Measurements from ENCODE around the gene BCL6B. TPM values are rescaled to one million over a fixed set of nuclear protein-coding genes. Genes with fewer than 3 reads are reported as not detected.

The BCL6B gene
- total and polyA plus RNA-seq, 10 of the 15 experiments (the other 5 are each of a cell fraction or from before 2014, with no cell fraction given): 0.06 to 0.85 (median 0.11) TPM; not detected in 1

DNA sequence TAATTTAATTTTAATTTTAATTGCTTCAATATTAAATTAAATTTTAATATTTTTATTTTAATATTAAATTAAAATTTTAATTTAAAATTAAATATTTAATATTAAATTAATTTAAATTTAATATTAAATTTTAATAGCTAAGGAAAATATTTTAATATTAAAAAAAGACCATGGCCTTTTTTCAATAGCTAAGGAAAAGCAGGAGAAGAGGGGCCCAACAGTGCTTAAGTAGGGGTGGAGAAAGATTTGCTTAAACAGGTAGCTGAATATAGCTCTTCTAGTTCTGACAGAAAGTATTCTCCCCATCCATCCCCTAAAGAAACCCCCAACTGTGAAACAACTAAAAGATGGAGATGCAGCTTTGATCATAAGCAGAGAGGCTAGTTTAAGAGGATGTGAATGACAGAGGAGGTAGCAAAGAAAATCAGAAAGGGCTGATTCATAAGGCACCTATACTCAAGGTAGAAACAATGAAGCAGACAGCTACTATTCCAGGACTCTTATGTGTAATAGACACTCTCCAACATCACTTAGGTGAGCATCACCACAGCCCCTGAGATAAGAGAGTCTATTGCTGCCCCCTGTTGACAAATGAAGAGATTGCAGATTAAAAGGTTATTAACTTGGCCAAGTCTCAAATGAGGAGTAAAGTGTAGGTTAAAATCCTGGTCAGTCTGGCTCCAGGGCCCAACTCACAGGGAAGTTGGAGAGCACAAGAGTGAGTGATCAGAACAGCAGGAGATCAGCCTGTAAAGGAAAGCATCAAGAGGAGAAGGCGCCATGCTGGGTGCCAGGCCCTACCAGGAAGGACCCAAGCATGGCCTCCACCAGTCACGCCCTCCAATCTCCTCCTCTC lies 18.2 kb upstream of the BCL6B start (continued):
- TF ChIP-seq, protein P1, sequence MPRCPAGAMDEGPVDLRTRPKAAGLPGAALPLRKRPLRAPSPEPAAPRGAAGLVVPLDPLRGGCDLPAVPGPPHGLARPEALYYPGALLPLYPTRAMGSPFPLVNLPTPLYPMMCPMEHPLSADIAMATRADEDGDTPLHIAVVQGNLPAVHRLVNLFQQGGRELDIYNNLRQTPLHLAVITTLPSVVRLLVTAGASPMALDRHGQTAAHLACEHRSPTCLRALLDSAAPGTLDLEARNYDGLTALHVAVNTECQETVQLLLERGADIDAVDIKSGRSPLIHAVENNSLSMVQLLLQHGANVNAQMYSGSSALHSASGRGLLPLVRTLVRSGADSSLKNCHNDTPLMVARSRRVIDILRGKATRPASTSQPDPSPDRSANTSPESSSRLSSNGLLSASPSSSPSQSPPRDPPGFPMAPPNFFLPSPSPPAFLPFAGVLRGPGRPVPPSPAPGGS (IDR thresholded peaks at IDR 0.05; ENCODE audit: borderline replicate concordance, insufficient read depth, low read depth, low read length, poor library complexity, severe bottlenecking): no peak
- TF ChIP-seq NBN (IDR thresholded peaks at IDR 0.05) (no peak), SIX5 (IDR thresholded peaks at IDR 0.05; ENCODE audit: low read depth, low read length, severe bottlenecking) (no peak), GATAD2B (conservative IDR thresholded peaks at IDR 0.05; ENCODE audit: low read depth) (no peak), SUZ12 (IDR thresholded peaks at IDR 0.05; ENCODE audit: unreplicated experiment) (no peak), NR2C2 (IDR thresholded peaks at IDR 0.05; ENCODE audit: borderline replicate concordance, control insufficient read depth, insufficient read length, low read depth) (no peak), SUPT20H (IDR thresholded peaks at IDR 0.05; ENCODE audit: borderline replicate concordance, control insufficient read depth, low read depth, low read length) (no peak), NKRF (conservative IDR thresholded peaks at IDR 0.05) (no peak), BCLAF1 (IDR thresholded peaks at IDR 0.05) (no peak), ZNF207 (IDR thresholded peaks at IDR 0.05; ENCODE audit: borderline replicate concordance) (0 out of 2 replicates have a peak, but pooled peaks have one; percentile 40), YY1 (IDR thresholded peaks at IDR 0.05; ENCODE audit: low read depth, low read length) (0 out of 2 replicates have a peak, but pooled peaks have one; percentile 10), HDGF (IDR thresholded peaks at IDR 0.05) (peak; percentile 70), STAT3 (IDR thresholded peaks at IDR 0.05; ENCODE audit: low read depth, low read length) (no peak)
- TF ChIP-seq, protein P2, sequence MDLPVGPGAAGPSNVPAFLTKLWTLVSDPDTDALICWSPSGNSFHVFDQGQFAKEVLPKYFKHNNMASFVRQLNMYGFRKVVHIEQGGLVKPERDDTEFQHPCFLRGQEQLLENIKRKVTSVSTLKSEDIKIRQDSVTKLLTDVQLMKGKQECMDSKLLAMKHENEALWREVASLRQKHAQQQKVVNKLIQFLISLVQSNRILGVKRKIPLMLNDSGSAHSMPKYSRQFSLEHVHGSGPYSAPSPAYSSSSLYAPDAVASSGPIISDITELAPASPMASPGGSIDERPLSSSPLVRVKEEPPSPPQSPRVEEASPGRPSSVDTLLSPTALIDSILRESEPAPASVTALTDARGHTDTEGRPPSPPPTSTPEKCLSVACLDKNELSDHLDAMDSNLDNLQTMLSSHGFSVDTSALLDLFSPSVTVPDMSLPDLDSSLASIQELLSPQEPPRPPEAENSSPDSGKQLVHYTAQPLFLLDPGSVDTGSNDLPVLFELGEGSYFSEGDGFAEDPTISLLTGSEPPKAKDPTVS (IDR thresholded peaks at IDR 0.05; ENCODE audit: low read depth, low read length): no peak

Data from GM12878 (cell line).